GM19023 (cell line): ENCODE data around the gene KCNJ8.
"Not testable (repeated sequence)": the region's sequence is repeated elsewhere in the genome, so short reads cannot be mapped to it uniquely, and the experiment has no call there.

ENCODE experiments used
- ATAC-seq: cut with Tn5 transposase; IDR thresholded peaks from one replicate; pipeline ENCODE4 v1.9.1; 2021; ENCODE audit warnings: mild to moderate bottlenecking, moderate library complexity; ENCODE audit not compliant: unreplicated experiment

The KCNJ8 gene

GRCh38 chr12:21788089-21788983 is 13.8 kb upstream of the KCNJ8 start:
- no peak for ATAC-seq

- ATAC-seq = no peak
Measured at GRCh38 chr12:21786041-21786531, 11.6 kb upstream of the KCNJ8 start.

- ATAC-seq = not testable (repeated sequence)
Measured at GRCh38 chr12:21782723-21783122, 8.2 kb upstream of the KCNJ8 start.

- ATAC-seq = no peak
Measured at GRCh38 chr12:21780786-21781185, 6.3 kb upstream of the KCNJ8 start.

- ATAC-seq = no peak
Measured at GRCh38 chr12:21776175-21776574, 1.7 kb upstream of the KCNJ8 start.

DNA sequence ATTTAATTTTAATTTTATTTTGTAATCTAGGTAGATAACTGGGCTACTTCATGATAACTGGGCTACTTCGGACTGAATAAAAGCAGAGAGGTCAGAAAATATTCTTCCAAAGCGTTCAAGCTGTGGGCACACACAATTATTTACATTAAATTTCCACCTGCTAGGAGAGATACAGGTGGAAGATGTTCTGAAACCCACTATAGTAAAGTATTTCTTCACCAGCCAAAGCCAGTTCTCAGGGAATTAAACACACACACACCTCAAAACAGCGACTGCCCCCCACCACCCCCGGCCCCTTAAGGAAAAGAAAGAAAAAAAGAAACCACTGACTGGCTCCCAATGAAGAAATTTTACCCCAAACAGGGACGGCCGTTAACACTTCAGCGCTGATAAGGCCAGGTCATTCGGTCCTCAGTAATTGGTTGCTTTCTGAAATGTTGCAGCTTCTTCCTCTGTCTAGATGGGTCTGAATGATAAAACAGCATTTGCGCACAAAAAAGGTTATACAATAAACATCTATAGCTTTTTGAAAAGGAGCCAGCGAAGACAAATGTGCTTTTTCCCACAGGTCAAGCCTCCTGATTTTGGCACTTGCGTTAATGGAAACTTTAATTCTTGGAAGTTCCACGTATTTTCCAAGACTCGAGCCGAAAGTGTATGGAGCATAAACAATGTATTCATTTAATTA is 771 bp upstream of the KCNJ8 start:
- no peak for ATAC-seq

GRCh38 chr12:21773806-21774205 is 700 bp downstream of the KCNJ8 start:
- no peak for ATAC-seq

- ATAC-seq = no peak
Measured at GRCh38 chr12:21773263-21773741, 1.2 kb downstream of the KCNJ8 start.

DNA sequence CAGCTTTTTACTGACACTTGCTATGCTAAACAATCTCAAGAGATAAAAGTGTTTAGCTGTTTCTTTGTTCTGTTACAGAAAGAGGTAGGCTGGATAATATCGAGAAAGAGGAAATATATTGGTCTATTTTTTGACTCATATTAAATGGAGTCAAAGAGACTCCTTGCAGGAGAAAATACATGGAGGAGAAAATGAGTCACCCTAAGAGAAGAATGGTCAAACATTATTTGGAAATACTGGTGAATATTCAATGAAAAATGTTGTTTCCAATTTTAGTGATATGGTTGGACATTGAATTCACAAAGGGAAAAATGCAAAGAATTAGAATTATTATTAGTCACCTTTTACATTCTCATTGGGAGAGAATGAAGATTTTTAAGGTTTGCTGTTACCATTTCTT is 3.2 kb downstream of the KCNJ8 start:
- no peak for ATAC-seq

GRCh38 chr12:21769307-21769706 is 5.2 kb downstream of the KCNJ8 start:
- no peak for ATAC-seq

DNA sequence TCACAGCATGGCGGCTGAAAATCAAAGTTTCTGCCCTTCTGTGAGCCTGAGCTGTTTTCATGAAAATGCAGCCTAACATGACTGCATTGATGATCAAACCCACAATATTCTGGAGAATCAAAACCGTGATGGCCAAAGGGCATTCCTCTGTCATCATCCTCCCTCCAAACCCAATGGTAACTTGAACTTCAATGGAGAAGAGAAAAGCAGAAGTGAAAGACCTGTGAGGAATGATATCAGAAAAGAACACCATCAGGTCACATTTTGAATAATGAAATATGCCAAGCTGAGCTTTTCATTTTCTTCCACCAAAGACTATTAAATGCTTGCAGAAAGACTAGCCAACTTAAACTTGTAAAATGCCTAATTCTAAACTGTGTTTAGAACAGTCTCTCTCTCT is 8.1 kb downstream of the KCNJ8 start:
- ATAC-seq = no peak

- ATAC-seq = no peak
Measured at GRCh38 chr12:21764950-21765349, 9.6 kb downstream of the KCNJ8 start.

DNA sequence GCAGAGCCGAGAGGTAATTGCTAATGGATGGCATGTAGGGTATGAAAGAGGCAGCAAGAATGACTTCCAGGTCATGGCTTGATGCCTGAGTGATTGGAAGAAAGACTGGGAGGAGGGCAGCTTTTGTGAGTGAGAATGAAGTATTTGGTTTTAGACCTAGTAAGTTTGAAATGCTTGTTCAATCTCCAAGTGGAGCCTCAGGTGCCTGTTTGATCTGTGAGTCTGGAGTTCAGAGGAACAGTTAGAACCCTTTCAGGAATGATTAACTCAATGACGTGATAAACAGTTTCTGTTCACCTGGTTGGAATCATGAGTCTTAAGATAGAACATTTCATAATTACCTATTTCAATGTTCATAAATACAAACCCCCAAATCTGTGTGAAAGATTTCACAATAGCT is 10.4 kb downstream of the KCNJ8 start:
- no peak for ATAC-seq

GRCh38 chr12:21763531-21763930 is 11.0 kb downstream of the KCNJ8 start:
- no peak for ATAC-seq

GRCh38 chr12:21759737-21760136 is 14.8 kb downstream of the KCNJ8 start:
- ATAC-seq = no peak

DNA sequence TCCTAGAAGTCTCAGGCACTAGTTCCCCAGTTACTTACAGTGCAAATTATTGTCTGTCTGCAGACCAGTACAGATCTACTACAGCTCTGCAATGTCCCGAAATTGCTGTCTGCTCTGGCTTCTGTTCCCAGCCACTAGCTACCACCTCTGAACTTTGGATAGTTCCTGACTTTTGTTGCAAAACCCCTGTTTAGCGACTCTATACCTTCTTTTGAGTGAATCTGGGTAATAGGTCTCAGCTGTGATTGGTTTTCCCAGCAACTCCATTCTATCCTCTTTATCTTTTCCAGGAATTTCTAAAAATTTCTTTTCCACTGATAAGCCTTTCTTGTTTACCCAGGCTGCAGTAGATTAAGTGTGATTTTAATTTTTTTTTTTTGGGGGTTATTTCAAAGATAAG is 16.8 kb downstream of the KCNJ8 start:
- no peak for ATAC-seq

- no peak for ATAC-seq
Measured at GRCh38 chr12:21756699-21757098, 17.8 kb downstream of the KCNJ8 start.

DNA sequence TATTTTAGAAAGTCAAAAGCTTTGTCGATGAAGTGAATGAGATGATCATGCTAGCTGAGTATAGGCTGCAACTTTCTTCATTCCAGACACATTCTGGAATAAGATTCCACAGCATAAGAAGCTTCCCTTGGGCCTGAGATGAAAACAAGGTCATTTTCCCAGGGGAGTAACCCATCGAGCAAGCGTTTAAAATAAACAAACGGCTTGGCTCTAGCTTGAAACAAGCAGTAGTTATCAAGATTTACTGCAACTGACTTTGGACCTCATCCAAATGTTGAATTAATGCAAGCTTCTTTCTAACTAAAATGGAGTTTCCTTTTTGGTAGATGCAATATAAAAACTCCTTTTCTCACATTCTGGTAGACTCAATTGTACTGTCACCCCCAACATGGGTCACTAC is 23.0 kb downstream of the KCNJ8 start:
- ATAC-seq = no peak

DNA sequence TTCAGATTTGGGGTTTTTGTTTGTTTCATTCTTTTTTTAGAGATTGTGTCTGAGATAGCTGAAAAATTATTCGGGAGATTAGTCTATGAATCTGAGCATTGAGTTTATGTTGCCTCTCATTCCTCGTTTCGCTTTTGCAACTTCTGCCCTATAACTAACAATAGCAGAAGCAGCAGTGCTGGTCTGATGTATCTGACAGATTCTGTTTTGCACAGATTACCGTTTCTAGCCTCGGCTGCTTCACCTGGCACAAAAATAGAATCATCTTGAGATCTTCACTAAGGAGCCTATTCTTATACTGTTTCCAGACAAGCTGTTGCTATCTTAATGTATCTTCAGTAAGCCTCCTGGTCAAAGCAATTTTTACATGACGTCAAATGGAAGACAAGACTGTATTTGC is 29.2 kb downstream of the KCNJ8 start:
- no peak for ATAC-seq

GRCh38 chr12:21731144-21731543 is 43.4 kb downstream of the KCNJ8 start:
- ATAC-seq = no peak

DNA sequence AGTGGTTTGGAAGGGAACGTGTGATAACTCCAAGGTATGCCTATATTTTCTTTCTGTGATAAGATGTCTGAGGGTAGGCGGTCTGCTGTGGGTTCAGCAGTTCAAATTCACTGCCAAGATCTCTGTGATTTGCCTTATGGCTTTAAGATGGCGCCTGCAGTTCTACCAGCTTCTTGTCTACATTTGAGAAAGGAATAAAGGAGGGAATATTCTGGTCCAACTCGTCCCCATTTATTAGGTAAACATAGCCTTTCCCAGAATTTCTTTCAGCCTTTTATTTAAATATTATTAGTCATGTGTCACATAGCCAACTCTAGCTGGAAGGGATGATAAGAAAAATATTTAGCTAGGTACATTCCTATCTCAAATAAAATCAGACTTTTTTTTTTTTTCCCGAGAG is 48.8 kb downstream of the KCNJ8 start:
- no peak for ATAC-seq
